Measurements from ENCODE around the gene NMNAT3.

- TF ChIP-seq CTCF (optimal IDR thresholded peaks at IDR 0.05 in 1 of 3, IDR thresholded peaks at IDR 0.05 in 1 of 3, conservative IDR thresholded peaks at IDR 0.05 in 1 of 3; ENCODE audit: extremely low read depth in 1 of 3, insufficient read depth in 2 of 3, low read length in 3 of 3) (no peak), EZH2 (IDR thresholded peaks at IDR 0.05; ENCODE audit: low read length) (no peak)
Measured at GRCh38 chr3:139721370-139721769, 43.6 kb upstream of the NMNAT3 start.

All from keratinocyte (primary cell).